GM21381 (cell line): ENCODE results near the gene ZNF710.

Source experiments
- ATAC-seq: cut with Tn5 transposase; IDR thresholded peaks from one replicate; pipeline ENCODE4 v1.9.1; 2021; ENCODE audit warnings: mild to moderate bottlenecking, moderate library complexity; ENCODE audit not compliant: unreplicated experiment

Gene ZNF710

DNA sequence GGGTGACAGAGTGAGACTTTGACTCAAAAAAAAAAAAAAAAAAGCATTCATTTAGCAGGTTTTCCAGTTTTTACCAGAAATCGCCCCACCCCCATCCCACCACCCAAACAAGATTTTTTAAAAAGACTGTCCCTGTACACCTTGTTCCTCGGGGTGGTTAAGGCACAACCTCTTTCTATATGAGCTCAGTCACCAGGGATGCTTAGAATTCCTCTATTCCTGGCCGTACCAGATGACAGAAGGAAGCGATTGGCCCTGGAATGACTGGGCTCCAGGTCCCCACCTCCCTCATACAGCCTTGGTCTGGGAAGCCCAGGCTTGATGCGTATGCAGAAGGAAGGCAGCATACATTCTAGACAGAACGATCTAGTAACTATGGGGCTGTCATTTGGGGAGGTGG, 75.6 kb downstream of the ZNF710 start:
- no peak for ATAC-seq

- no peak for ATAC-seq
These were observed 77.8 kb downstream of the ZNF710 start for GRCh38 chr15:90078965-90079364.

DNA sequence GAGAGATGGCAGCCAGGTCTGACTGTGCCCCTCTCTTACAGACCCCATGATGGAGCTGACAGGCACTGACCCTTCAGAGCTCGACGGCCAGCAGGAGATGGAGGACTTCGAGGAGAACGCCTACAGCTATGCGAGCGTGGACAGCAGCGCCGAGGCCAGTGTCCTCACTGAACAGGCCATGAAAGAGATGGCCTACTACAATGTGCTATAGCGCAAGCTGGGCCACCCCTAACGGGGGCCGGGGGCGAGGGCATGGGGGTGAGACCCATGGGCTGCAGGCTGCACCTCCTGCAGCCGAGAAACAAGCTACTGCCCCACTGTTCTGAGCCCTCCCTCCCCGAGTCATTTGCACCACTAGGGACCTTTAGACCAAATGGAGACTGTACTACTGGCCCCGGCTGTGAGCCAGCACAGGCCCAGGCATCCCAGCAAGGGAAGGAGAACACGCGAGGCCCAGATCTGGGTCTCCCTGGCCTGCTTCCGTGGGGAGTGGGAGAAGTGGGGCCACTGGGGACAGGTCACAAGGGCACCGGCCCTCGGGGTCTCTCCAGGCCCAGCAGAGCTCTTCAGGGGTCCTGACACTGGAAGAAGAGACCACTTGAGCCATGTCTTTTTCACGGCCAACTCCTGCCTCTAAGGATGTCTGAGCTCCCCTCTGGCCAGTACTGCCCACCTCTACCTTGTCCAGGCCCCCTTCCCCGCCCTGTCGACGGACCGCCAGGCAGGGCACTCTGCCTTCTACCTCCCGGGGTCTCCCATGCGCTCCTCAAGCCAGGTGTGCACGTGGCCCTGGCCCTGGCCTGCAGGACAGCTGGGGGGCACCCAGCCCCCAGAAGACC, 78.7 kb downstream of the ZNF710 start:
- no peak for ATAC-seq

GRCh38 chr15:90080458-90080755, 79.3 kb downstream of the ZNF710 start:
- no peak for ATAC-seq

DNA sequence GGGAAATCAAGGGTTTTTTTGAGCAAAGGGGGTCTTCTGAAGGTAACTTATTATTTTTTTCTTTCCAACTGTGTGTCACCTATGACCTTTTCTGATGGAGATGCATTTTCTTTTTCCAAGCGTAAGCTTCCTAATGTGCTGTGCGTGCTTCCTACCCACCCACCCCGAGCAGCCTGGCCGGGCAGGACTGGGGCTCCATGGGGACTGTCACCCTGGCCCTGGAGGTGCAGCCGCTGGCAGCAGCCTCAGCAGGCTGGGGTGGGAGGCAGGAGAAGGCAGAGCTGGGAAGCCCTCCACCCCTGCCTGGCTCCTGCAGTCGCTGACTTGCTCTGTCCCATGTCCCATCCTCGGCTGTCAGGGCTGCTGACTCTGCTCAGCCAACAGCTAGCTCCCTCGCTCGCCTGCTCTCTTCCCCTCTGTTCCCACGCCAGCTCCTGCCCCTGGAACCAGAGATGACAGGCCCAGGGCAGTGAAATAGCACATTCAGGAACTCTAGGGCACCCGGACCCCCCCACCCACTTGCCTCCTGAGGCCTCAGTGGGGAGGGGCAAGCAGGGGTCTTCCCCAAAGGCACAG, 79.8 kb downstream of the ZNF710 start:
- ATAC-seq, result no peak

- no peak for ATAC-seq
These were observed 81.1 kb downstream of the ZNF710 start for GRCh38 chr15:90082140-90082715.

DNA sequence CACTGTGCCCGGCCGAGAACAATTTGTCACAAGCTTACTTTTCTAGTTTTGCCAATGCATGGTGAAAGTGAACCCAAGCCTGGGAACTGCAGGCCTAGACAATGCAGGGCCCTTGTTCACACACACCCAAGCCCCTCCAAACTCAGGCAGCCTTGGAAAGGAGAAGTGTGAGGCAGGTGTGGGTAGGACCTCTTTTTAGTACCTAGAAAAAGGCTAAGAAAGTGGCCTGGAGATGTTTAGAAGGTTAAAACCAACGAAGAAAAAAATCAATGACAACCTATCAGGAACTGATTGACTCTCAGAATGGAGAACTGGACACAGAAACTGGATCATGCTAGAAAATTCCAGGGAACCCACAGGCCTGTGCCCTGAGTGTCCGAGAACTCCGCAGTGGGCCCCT, 82.3 kb downstream of the ZNF710 start:
- ATAC-seq, result no peak

GRCh38 chr15:90083954-90084607, 83.0 kb downstream of the ZNF710 start:
- no peak for ATAC-seq

DNA sequence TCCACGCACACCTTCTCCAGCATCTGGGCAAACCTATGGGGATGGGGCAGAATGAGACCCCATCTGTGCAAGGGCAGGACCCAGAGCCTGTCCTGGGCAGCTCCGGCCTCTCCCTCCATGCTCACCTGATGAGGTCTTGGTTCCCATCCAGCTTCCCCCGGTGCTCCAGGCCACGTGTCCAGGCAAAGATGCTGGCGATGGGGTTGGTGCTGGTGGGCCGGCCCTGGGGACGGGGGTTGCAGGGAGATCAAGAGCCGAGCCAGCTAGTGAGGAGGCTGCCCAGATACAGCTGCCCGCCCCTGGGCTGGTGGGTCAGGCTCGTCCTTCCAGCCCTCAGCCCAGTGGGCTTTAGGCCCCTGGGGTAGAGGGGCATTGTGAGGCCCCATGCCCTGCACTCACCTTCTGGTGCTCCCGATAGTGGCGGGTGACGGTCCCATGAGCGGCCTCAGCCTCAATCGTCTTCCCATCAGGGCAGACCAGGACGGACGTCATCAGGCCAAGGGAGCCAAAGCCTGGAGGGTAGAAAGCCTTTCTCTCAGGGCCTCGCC, 83.8 kb downstream of the ZNF710 start:
- no peak for ATAC-seq

- ATAC-seq, result no peak
These were observed 84.4 kb downstream of the ZNF710 start for GRCh38 chr15:90085565-90085964.

GRCh38 chr15:90086868-90087268, 85.7 kb downstream of the ZNF710 start:
- no peak for ATAC-seq

- ATAC-seq, result no peak
These were observed 86.5 kb downstream of the ZNF710 start for GRCh38 chr15:90087454-90088154.

- ATAC-seq, result no peak
These were observed 89.2 kb downstream of the ZNF710 start for GRCh38 chr15:90090226-90090848.

- ATAC-seq, result no peak
These were observed 90.2 kb downstream of the ZNF710 start for GRCh38 chr15:90091156-90091931.

- no peak for ATAC-seq
These were observed 94.4 kb downstream of the ZNF710 start for GRCh38 chr15:90095521-90095959.

GRCh38 chr15:90097475-90097874, 96.4 kb downstream of the ZNF710 start:
- peak; percentile 56 for ATAC-seq

DNA sequence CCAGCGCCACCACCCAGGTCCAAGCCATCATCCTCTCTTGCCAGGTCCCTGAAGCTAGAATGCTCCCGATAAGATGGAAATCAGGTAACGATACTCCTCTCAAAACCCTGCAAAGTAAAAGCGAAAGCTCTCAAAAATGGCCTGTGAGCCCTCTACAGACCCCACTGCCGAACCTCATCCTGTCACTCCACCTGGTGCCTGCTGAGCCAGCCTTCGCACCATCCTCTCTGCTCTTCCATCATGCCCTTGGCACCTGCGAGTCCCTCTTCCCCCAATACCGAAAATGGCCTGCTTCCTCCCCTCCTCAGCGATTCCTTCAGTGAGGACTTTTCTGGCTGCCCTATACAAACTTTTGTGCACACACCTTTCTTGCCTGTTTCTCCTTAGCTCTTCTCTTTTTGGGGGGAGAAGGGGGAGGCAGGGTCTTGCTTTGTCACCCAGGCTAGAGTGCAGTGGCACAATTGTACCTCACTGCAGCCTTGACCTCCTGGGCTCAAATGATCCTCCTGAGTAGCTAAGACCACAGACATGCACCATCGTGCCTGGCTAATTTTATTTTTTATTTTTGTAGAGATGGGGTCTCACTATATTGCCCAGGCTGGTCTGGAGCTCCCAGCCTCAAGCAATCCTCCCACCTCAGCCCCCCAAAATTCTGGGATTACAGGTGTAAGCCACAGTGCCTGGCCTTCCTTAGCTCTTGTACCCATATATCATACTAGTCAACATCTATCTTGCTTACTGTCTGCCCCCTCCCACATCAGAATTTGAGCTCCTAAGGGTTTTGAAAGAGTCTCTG, 98.1 kb downstream of the ZNF710 start:
- no peak for ATAC-seq

GRCh38 chr15:90099868-90100831, 99.0 kb downstream of the ZNF710 start:
- ATAC-seq, result no peak
